Keratinocyte (primary cell): ENCODE measurements around the gene LY6G6C. TPM values are rescaled to one million over a fixed set of nuclear protein-coding genes. Genes with fewer than 3 reads are reported as not detected.

Source experiments
- DNase-seq: peaks from one replicate; pipeline ENCODE4 v3.0.0-alpha.2; 2011; ENCODE audit warnings: low read depth, missing footprints, low spot score
- FAIRE-seq: peaks from 2 replicates; lab custom pipeline; 2011; peaks lifted over from hg19 to GRCh38; lab: Jason Lieb, UNC
- H2AFZ ChIP-seq: 2 replicates; pipeline ENCODE4 v1.6.0; 2012; ENCODE audit warnings: low read length, control low read depth, inconsistent platforms; ENCODE audit not compliant: control insufficient read depth
- H3K27ac ChIP-seq: 2 replicates; pipeline ENCODE4 v1.5.1; 2011; ENCODE audit warnings: low read length; ENCODE audit not compliant: control insufficient read depth, insufficient read depth
- H3K27me3 ChIP-seq: 3 replicates; pipeline ENCODE4 v1.6.0; 2011; ENCODE audit warnings: low read length; ENCODE audit not compliant: control insufficient read depth, insufficient read depth; ENCODE audit errors: extremely low read depth
- H3K36me3 ChIP-seq, 2 experiments: 2 replicates in 1 of 2; 3 replicates in 1 of 2; pipeline ENCODE4 v1.5.1; 2011; ENCODE audit warnings: low read length in 2 of 2, mild to moderate bottlenecking in 1 of 2; ENCODE audit not compliant: control insufficient read depth in 2 of 2, insufficient read depth in 2 of 2; ENCODE audit errors: extremely low read depth in 1 of 2
- H3K4me1 ChIP-seq: 3 replicates; pipeline ENCODE4 v1.5.1; 2011; ENCODE audit warnings: low read length; ENCODE audit not compliant: control insufficient read depth, insufficient read depth; ENCODE audit errors: extremely low read depth
- H3K4me2 ChIP-seq: 3 replicates; pipeline ENCODE4 v1.6.0; 2011; ENCODE audit warnings: low read depth, low read length; ENCODE audit not compliant: control insufficient read depth, insufficient read depth; ENCODE audit errors: extremely low read depth
- H3K4me3 ChIP-seq, 3 experiments: fragments of 200-600 bp in 1 of 3; sonication (generic) in 1 of 3; 2 replicates in 2 of 3; 3 replicates in 1 of 3; pipeline ENCODE4 v1.5.1; 2011 to 2016; ENCODE audit warnings: low read length in 3 of 3, mild to moderate bottlenecking in 3 of 3, control low read depth in 2 of 3, inconsistent platforms in 1 of 3, low read depth in 1 of 3, mixed read lengths in 1 of 3, mixed run types in 1 of 3, moderate library complexity in 1 of 3; ENCODE audit not compliant: control insufficient read depth in 2 of 3, insufficient read depth in 2 of 3; ENCODE audit errors: extremely low read depth in 1 of 3
- H3K79me2 ChIP-seq: 2 replicates; pipeline ENCODE4 v1.6.0; 2012; ENCODE audit warnings: low read length; ENCODE audit not compliant: control insufficient read depth, insufficient read depth
- H3K9ac ChIP-seq: 3 replicates; pipeline ENCODE4 v1.6.0; 2011; ENCODE audit warnings: low read length; ENCODE audit not compliant: control insufficient read depth, insufficient read depth; ENCODE audit errors: extremely low read depth
- H3K9me1 ChIP-seq: 3 replicates; pipeline ENCODE4 v1.6.0; 2011; ENCODE audit warnings: low read length; ENCODE audit not compliant: control insufficient read depth, insufficient read depth; ENCODE audit errors: extremely low read depth
- H3K9me3 ChIP-seq: 2 replicates; pipeline ENCODE4 v1.5.1; 2012; ENCODE audit warnings: low read depth, low read length; ENCODE audit not compliant: control insufficient read depth
- H4K20me1 ChIP-seq: 3 replicates; pipeline ENCODE4 v1.6.0; 2011; ENCODE audit warnings: low read length; ENCODE audit not compliant: control insufficient read depth, insufficient read depth; ENCODE audit errors: extremely low read depth
- EZH2 ChIP-seq: IDR thresholded peaks from one replicate; pipeline ENCODE4 v1.6.1; 2012; ENCODE audit warnings: inconsistent platforms, mild to moderate bottlenecking, low read length, moderate library complexity
- dilution Hi-C: fragments of 300-500 bp; cut with MboI; formaldehyde crosslinking; loops from one replicate; pipeline ENCODE4 v1.7.0; 2020; ENCODE audit warnings: low sequenced_read_pairs; ENCODE audit not compliant: extremely low pct_ligation_motif_present
- polyA plus RNA-seq, 5 experiments: library from polyadenylated mRNA; depleted of rRNA in 3 of 5; stranded (reverse) in 3 of 5; stranded (forward) in 1 of 5; unstranded in 1 of 5; fragments of >200 nt; gene quantifications; 1 replicate in 1 of 5; 2 replicates in 3 of 5; 3 replicates in 1 of 5; pipeline versions ENCODE4 v1.2.1 to v1.2.3, GENCODE V29; 2011 to 2012; ENCODE audit warnings: missing spikeins in 2 of 5, low read depth in 1 of 5, low replicate concordance in 1 of 5
- TF ChIP-seq, protein P1 (sequence below), 3 experiments: IDR thresholded peaks in 1 of 3; conservative IDR thresholded peaks in 1 of 3; optimal IDR thresholded peaks in 1 of 3; 2 replicates in 2 of 3; 3 replicates in 1 of 3; pipeline versions ENCODE3 to v1.5.1; 2011; ENCODE audit warnings: low read length in 3 of 3, mild to moderate bottlenecking in 3 of 3, moderate library complexity in 2 of 3, control low read depth in 1 of 3, inconsistent platforms in 1 of 3; ENCODE audit not compliant: insufficient read depth in 2 of 3; ENCODE audit errors: extremely low read depth in 1 of 3

LY6G6C gene
- polyA plus RNA-seq, 1 donor (not counting 4 experiments of a cell fraction or from before 2014, with no cell fraction given), result 2.4 TPM

DNA sequence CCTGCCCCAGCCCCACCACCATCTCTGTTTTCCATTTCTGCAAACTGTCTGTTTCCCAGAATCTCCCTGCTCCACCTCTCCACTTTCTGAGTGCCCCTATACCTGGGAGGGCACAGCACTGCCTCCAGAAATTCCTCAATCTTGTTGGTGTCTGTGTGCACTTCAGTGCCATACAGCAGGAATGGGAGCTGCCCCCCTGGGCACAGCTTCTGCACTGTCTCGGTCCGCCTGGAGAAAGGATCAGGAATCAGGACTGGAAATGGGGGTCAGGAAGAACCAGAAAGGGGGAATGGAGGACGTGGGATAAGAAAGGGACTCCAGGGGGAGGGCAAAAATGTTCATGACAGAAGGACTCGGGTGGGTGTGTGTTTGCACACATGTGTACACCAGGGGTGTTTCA is 12.2 kb upstream of the LY6G6C start:
- Histone ChIP-seq H3K9ac (peak overlapping the region; percentile 90), H3K27me3 (no peaks in the 10 kb centered on the region), H3K9me1 (peaks cover 4% of the 10 kb centered on the region), H3K36me3 (peaks cover 24 to 40% of the 10 kb centered on the region in 2 experiments), H3K4me3 (peak overlapping the region in 2 of 3 experiments; percentile 62 to 88), H3K4me2 (peak overlapping the region; percentile 84), H4K20me1 (peaks cover 19% of the 10 kb centered on the region), H3K79me2 (peaks cover 39% of the 10 kb centered on the region), H3K9me3 (no peaks in the 10 kb centered on the region), H2AFZ (no peak overlapping the region), H3K27ac (peak overlapping the region; percentile 96), H3K4me1 (peaks cover 45% of the 10 kb centered on the region)
- DNase-seq (no peak), FAIRE-seq (no peak)
- dilution Hi-C loops, result no loop called here
- TF ChIP-seq, protein P1, sequence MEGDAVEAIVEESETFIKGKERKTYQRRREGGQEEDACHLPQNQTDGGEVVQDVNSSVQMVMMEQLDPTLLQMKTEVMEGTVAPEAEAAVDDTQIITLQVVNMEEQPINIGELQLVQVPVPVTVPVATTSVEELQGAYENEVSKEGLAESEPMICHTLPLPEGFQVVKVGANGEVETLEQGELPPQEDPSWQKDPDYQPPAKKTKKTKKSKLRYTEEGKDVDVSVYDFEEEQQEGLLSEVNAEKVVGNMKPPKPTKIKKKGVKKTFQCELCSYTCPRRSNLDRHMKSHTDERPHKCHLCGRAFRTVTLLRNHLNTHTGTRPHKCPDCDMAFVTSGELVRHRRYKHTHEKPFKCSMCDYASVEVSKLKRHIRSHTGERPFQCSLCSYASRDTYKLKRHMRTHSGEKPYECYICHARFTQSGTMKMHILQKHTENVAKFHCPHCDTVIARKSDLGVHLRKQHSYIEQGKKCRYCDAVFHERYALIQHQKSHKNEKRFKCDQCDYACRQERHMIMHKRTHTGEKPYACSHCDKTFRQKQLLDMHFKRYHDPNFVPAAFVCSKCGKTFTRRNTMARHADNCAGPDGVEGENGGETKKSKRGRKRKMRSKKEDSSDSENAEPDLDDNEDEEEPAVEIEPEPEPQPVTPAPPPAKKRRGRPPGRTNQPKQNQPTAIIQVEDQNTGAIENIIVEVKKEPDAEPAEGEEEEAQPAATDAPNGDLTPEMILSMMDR (optimal IDR thresholded peaks at IDR 0.05 in 1 of 3, IDR thresholded peaks at IDR 0.05 in 1 of 3, conservative IDR thresholded peaks at IDR 0.05 in 1 of 3; ENCODE audit: extremely low read depth in 1 of 3, insufficient read depth in 2 of 3, low read length in 3 of 3), result no peak

DNA sequence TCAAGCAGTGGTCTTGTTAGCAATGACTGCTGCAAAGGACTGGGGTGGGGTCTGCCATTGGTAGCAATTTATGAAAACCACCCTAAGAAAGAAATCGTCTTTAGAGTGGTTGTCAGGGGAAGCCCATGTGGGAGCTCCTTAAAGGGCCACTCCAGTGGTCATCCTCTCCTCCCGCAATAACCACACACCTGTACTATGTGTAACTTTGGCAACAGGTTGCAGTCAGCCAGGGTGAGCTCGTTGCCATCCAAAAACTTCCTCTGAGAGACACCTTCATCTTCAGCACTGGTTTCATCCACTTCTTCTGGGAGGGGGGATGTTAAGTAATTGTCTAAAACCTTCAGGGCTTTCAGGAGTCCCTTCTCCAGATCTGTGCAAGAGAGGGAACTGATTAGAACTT is 10.5 kb upstream of the LY6G6C start:
- H3K27me3 ChIP-seq, result no peaks in the 10 kb centered on the region
- TF ChIP-seq EZH2, result no peak
- TF ChIP-seq, protein P1 (optimal IDR thresholded peaks at IDR 0.05 in 1 of 3, IDR thresholded peaks at IDR 0.05 in 1 of 3, conservative IDR thresholded peaks at IDR 0.05 in 1 of 3; ENCODE audit: extremely low read depth in 1 of 3, insufficient read depth in 2 of 3, low read length in 3 of 3), result no peak
- H3K79me2 ChIP-seq, result peaks cover 39% of the 10 kb centered on the region
- H3K9me3 ChIP-seq, result no peaks in the 10 kb centered on the region
- no peak overlapping the region for H2AFZ ChIP-seq
- H3K36me3 ChIP-seq, result peaks cover 29 to 42% of the 10 kb centered on the region in 2 experiments
- H3K4me3 ChIP-seq, result no peak overlapping the region
- no peak for DNase-seq
- no peak for FAIRE-seq
- dilution Hi-C loops, result no loop called here
- H3K4me1 ChIP-seq, result peaks cover 30% of the 10 kb centered on the region
- peaks cover 19% of the 10 kb centered on the region for H4K20me1 ChIP-seq
- peaks cover 4% of the 10 kb centered on the region for H3K9me1 ChIP-seq
- no peak overlapping the region for H3K4me2 ChIP-seq
- no peak overlapping the region for H3K9ac ChIP-seq
- H3K27ac ChIP-seq, result no peak overlapping the region
